IMR-90 (cell line): ENCODE results near the gene NEK5. TPM values are rescaled to one million over a fixed set of nuclear protein-coding genes. Genes with fewer than 3 reads are reported as not detected.

Experiments used
- ATAC-seq: fragments of 200-7000 bp; cut with Tn5 transposase; 2 replicates; pipeline ENCODE4 v1.9.1; 2020; ENCODE audit warnings: low read depth, mild to moderate bottlenecking, moderate library complexity
- BruUV-seq: library from RNA; stranded (reverse); fragments of 400-500 nt; replicated peaks from 2 replicates; lab custom pipeline; 2021; lab: Mats Ljungman, UMichigan
- CTCF ChIA-PET: fragments of 300-600 bp; formaldehyde crosslinking; extraction: SDS; loops from one replicate; lab custom pipeline; 2021; ENCODE audit warnings: antibody characterized with exemption; lab: Yijun Ruan, JAX
- POLR2A ChIA-PET: fragments of 300-600 bp; sonication (Branson Sonifier 250); formaldehyde crosslinking; loops from one replicate; lab custom pipeline; 2022; ENCODE audit warnings: antibody characterized with exemption; ENCODE audit not compliant: unreplicated experiment; lab: Charles Lee
- DNase-seq: peaks from one replicate; pipeline ENCODE4 v3.0.0; 2013
- H2AFZ ChIP-seq: replicated peaks from 2 replicates; pipeline ENCODE3; 2013; ENCODE audit warnings: low read length, mild to moderate bottlenecking; ENCODE audit not compliant: poor library complexity
- H2AK5ac ChIP-seq: 2 replicates; pipeline ENCODE4 v1.6.1; 2013; ENCODE audit warnings: low read depth, low read length, inconsistent platforms
- H2AK9ac ChIP-seq: replicated peaks from 2 replicates; pipeline ENCODE3; 2013; ENCODE audit warnings: mild to moderate bottlenecking, low read depth, low read length, moderate library complexity; ENCODE audit not compliant: poor library complexity
- H2BK120ac ChIP-seq: 2 replicates; pipeline ENCODE4 v1.6.1; 2013; ENCODE audit warnings: low read depth, low read length, inconsistent platforms
- H2BK15ac ChIP-seq: 3 replicates; pipeline ENCODE4 v1.6.1; 2013; ENCODE audit warnings: low read depth, low read length, inconsistent platforms
- H2BK20ac ChIP-seq: 2 replicates; pipeline ENCODE4 v1.6.1; 2013; ENCODE audit warnings: low read depth, mild to moderate bottlenecking, inconsistent platforms, low read length, moderate library complexity
- H2BK5ac ChIP-seq: 2 replicates; pipeline ENCODE4 v1.6.1; 2013; ENCODE audit warnings: mild to moderate bottlenecking, low read depth, low read length, inconsistent platforms; ENCODE audit not compliant: poor library complexity, severe bottlenecking
- H3K14ac ChIP-seq: replicated peaks from 2 replicates; pipeline ENCODE4 v1.6.1; 2013; ENCODE audit warnings: low read depth, low read length, inconsistent platforms
- H3K18ac ChIP-seq: 2 replicates; pipeline ENCODE4 v1.6.1; 2013; ENCODE audit warnings: low read depth, low read length, control low read depth
- H3K23ac ChIP-seq: 2 replicates; pipeline ENCODE4 v1.6.1; 2013; ENCODE audit warnings: low read depth, low read length, inconsistent platforms
- H3K27ac ChIP-seq: 2 replicates; pipeline ENCODE4 v1.5.1; 2013; ENCODE audit warnings: mild to moderate bottlenecking, control low read depth, low read length; ENCODE audit not compliant: insufficient read depth
- H3K27me3 ChIP-seq: 2 replicates; pipeline ENCODE4 v1.6.1; 2013; ENCODE audit warnings: low read length; ENCODE audit not compliant: control insufficient read depth, insufficient read depth
- H3K36me3 ChIP-seq: 2 replicates; pipeline ENCODE4 v1.6.1; 2013; ENCODE audit warnings: low read length, mixed read lengths; ENCODE audit not compliant: control insufficient read depth, insufficient read depth
- H3K4ac ChIP-seq: 2 replicates; pipeline ENCODE4 v1.6.1; 2013; ENCODE audit warnings: low read depth, low read length, inconsistent platforms
- H3K4me1 ChIP-seq: 2 replicates; pipeline ENCODE4 v1.6.1; 2013; ENCODE audit warnings: low read length, mixed read lengths; ENCODE audit not compliant: control insufficient read depth, insufficient read depth
- H3K4me2 ChIP-seq: 2 replicates; pipeline ENCODE4 v1.6.1; 2013; ENCODE audit warnings: low read depth, mild to moderate bottlenecking, control low read depth, low read length, moderate library complexity
- H3K4me3 ChIP-seq: 2 replicates; pipeline ENCODE4 v1.5.1; 2013; ENCODE audit warnings: low read depth, mild to moderate bottlenecking, control low read depth, low read length, moderate library complexity; ENCODE audit not compliant: insufficient read depth
- H3K56ac ChIP-seq: 2 replicates; pipeline ENCODE4 v1.6.1; 2013; ENCODE audit warnings: low read length, inconsistent platforms; ENCODE audit not compliant: insufficient read depth; ENCODE audit errors: extremely low read depth
- H3K79me1 ChIP-seq, 2 experiments: 2 replicates each; pipeline ENCODE4 v1.6.1; 2013; ENCODE audit warnings: low read length in 2 of 2, inconsistent platforms in 1 of 2, low read depth in 1 of 2
- H3K9ac ChIP-seq: 2 replicates; pipeline ENCODE4 v1.6.1; 2013; ENCODE audit warnings: low read depth, low read length, control low read depth
- H3K9me1 ChIP-seq: 2 replicates; pipeline ENCODE4 v1.6.1; 2013; ENCODE audit warnings: low read length, inconsistent platforms; ENCODE audit not compliant: insufficient read depth
- H3K9me3 ChIP-seq: 2 replicates; pipeline ENCODE4 v1.6.1; 2013; ENCODE audit warnings: low read length; ENCODE audit not compliant: control insufficient read depth, insufficient read depth
- H4K20me1 ChIP-seq: 2 replicates; pipeline ENCODE4 v1.6.1; 2013; ENCODE audit warnings: low read length, inconsistent platforms; ENCODE audit not compliant: insufficient read depth
- H4K5ac ChIP-seq: 2 replicates; pipeline ENCODE4 v1.6.1; 2013; ENCODE audit warnings: mild to moderate bottlenecking, low read depth, low read length, control low read depth
- H4K8ac ChIP-seq, 2 experiments: 2 replicates each; pipeline ENCODE4 v1.6.1; 2013; ENCODE audit warnings: low read depth in 2 of 2, low read length in 2 of 2, control low read depth in 1 of 2, inconsistent platforms in 1 of 2
- H4K91ac ChIP-seq: 2 replicates; pipeline ENCODE4 v1.6.1; 2013; ENCODE audit warnings: low read depth, low read length, inconsistent platforms; ENCODE audit not compliant: insufficient read depth
- CHD1 ChIP-seq: IDR thresholded peaks from 2 replicates; pipeline ENCODE4 v1.6.1; 2012; ENCODE audit warnings: low read depth, low read length, improper control_type of control experiment
- MXI1 ChIP-seq: IDR thresholded peaks from 2 replicates; pipeline ENCODE4 v1.6.1; 2012; ENCODE audit warnings: low read depth, mild to moderate bottlenecking, low read length, moderate library complexity, borderline replicate concordance
- POLR2A ChIP-seq: IDR thresholded peaks from 2 replicates; pipeline ENCODE4 v1.6.1; 2012; ENCODE audit warnings: mild to moderate bottlenecking, low read depth, low read length
- RAD21 ChIP-seq: IDR thresholded peaks from 2 replicates; pipeline ENCODE4 v1.6.1; 2012; ENCODE audit warnings: low read length, improper control_type of control experiment
- RCOR1 ChIP-seq: IDR thresholded peaks from 2 replicates; pipeline ENCODE4 v1.6.1; 2012; ENCODE audit warnings: mild to moderate bottlenecking, low read length, improper control_type of control experiment; ENCODE audit not compliant: insufficient replicate concordance
- SMC3 ChIP-seq: fragments of 150-350 bp; IDR thresholded peaks from 2 replicates; pipeline ENCODE4 v1.6.1; 2016; ENCODE audit warnings: low read depth, mild to moderate bottlenecking, antibody characterized with exemption, low read length, moderate library complexity
- WGBS, 2 experiments: methylation state at CpG; one replicate each; pipeline versions ENCODE4 v1.1.5 to v1.1.7; 2013; ENCODE audit warnings: missing lambda C conversion rate in 2 of 2; ENCODE audit not compliant: insufficient read length in 1 of 2; ENCODE audit errors: extremely low coverage in 2 of 2; 5-methylcytosine and 5-hydroxymethylcytosine counted together
- dilution Hi-C: fragments of 300-500 bp; cut with HindIII; formaldehyde crosslinking; loops from one replicate; pipeline ENCODE4 v1.14.3; 2018; ENCODE audit warnings: low sequenced_read_pairs; ENCODE audit not compliant: unreplicated experiment
- in situ Hi-C: fragments of 300-500 bp; cut with MboI; formaldehyde crosslinking; loops from 3 replicates; pipeline ENCODE4 v1.14.3; 2019; ENCODE audit warnings: low sequenced_read_pairs, inconsistent platforms, mixed read lengths
- intact Hi-C: fragments of 100-400 bp; cut with micrococcal nuclease; formaldehyde crosslinking; loops from 2 replicates; pipeline ENCODE4 v1.10.0; 2022
- polyA plus RNA-seq, 3 experiments: library from polyadenylated mRNA; depleted of rRNA; stranded (reverse); fragments of >200 nt; gene quantifications; 2 replicates each; pipeline ENCODE4 v1.2.3, GENCODE V29; 2012; ENCODE audit warnings: low replicate concordance in 1 of 3
- total RNA-seq: library from RNA; depleted of rRNA; stranded (reverse); fragments of >200 nt; gene quantifications from 2 replicates; pipeline ENCODE4 v1.2.3, GENCODE V29; 2012
- TF ChIP-seq, protein P1 (sequence below): fragments of 150-350 bp; IDR thresholded peaks from 2 replicates; pipeline ENCODE4 v1.6.1; 2017; ENCODE audit warnings: mild to moderate bottlenecking, antibody characterized with exemption, low read length, low read depth

The NEK5 gene
- total and polyA plus RNA-seq, 2 of the 4 experiments (the other 2 are of a cell fraction): not detected

DNA sequence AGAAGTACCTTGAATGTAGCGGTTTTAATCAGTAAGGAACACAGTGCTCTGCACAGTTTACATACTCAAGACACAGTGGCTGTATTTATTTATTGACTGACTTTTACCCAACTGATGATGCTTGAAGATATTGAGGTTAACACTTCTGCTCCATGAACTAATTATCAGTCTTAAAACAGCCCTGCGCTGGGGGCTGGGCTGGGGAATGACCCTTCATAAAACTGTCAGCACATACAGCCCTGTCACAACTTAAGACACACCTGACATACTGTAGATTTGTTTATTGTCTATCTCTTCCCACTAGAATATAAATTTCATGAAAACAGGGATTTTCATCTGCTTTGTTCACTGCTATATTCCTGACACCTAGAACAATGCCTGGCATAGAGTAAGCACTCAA, 10.8 kb downstream of the NEK5 start:
- Histone ChIP-seq H3K9me1 (no peaks in the 10 kb centered on the region), H4K91ac (no peak overlapping the region), H3K56ac (no peak overlapping the region), H3K9ac (no peak overlapping the region), H3K4me2 (no peak overlapping the region), H2AK5ac (no peak overlapping the region), H3K9me3 (no peaks in the 10 kb centered on the region), H3K27ac (no peak overlapping the region), H4K8ac (no peak overlapping the region), H4K5ac (no peak overlapping the region), H2AK9ac (no peak overlapping the region), H3K18ac (no peak overlapping the region), H3K4me1 (no peaks in the 10 kb centered on the region), H2BK120ac (no peak overlapping the region), H3K14ac (no peak overlapping the region), H4K20me1 (no peaks in the 10 kb centered on the region), H3K23ac (no peak overlapping the region), H3K27me3 (peaks cover 13% of the 10 kb centered on the region), H2BK20ac (no peak overlapping the region), H3K4me3 (no peak overlapping the region), H3K79me1 (no peaks in the 10 kb centered on the region), H3K4ac (no peak overlapping the region), H2AFZ (no peak overlapping the region), H2BK15ac (no peak overlapping the region), H2BK5ac (no peak overlapping the region), H3K36me3 (no peaks in the 10 kb centered on the region)
- TF ChIP-seq POLR2A: no peak
- no peak for TF ChIP-seq CHD1
- TF ChIP-seq, protein P1, sequence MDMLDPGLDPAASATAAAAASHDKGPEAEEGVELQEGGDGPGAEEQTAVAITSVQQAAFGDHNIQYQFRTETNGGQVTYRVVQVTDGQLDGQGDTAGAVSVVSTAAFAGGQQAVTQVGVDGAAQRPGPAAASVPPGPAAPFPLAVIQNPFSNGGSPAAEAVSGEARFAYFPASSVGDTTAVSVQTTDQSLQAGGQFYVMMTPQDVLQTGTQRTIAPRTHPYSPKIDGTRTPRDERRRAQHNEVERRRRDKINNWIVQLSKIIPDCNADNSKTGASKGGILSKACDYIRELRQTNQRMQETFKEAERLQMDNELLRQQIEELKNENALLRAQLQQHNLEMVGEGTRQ: no peak
- TF ChIP-seq MXI1: no peak
- no peak for TF ChIP-seq SMC3
- TF ChIP-seq RCOR1: no peak
- no peak for TF ChIP-seq RAD21
- ChIA-PET POLR2A (no interaction called here), CTCF (interaction anchor here (1.3 kb wide), 1 partner anchor 9 kb away, joined by 6 read pairs; no protein-coding TSS in a partner anchor)
- no TSS peak for BruUV-seq
- dilution Hi-C loops (no loop called here), in situ Hi-C loops (loop anchor here (25.0 kb wide), 1 partner anchor 981 kb away; no protein-coding TSS in a partner anchor), intact Hi-C loops (no loop called here)
- ATAC-seq (no peak), DNase-seq (no peak)
- no CpG with 5 or more reads among the region's 2 CpGs for WGBS, 2 experiments
